ENCODE data around the gene RABL3.
"Not testable (repeated sequence)": the region's sequence is repeated elsewhere in the genome, so short reads cannot be mapped to it uniquely, and the experiment has no call there.

Gene RABL3

GRCh38 chr3:120765830-120766493 is 23.6 kb upstream of the RABL3 start:
- no peak overlapping the region for H3K27ac ChIP-seq
- ChIA-PET CTCF (interaction anchor here (0.6 to 0.7 kb wide), 2 partner anchors 197 to 207 kb away, joined by 3 read pairs; no protein-coding TSS in a partner anchor), POLR2A (ENCODE audit: low non-redundant PET) (no interaction called here)
- DNase-seq (ENCODE audit: low spot score) = no peak
- TF ChIP-seq CTCF (conservative IDR thresholded peaks at IDR 0.05; ENCODE audit: low read depth) = no peak

GRCh38 chr3:120764206-120764605 is 21.9 kb upstream of the RABL3 start:
- POLR2A ChIA-PET (ENCODE audit: low non-redundant PET) = no interaction called here
- CTCF ChIA-PET = no interaction called here
- no peak for TF ChIP-seq CTCF (conservative IDR thresholded peaks at IDR 0.05; ENCODE audit: low read depth)
- no peak for DNase-seq (ENCODE audit: low spot score)
- H3K27ac ChIP-seq = no peak overlapping the region

- no peak overlapping the region for H3K27ac ChIP-seq
- DNase-seq (ENCODE audit: low spot score) = no peak
- POLR2A ChIA-PET (ENCODE audit: low non-redundant PET) = no interaction called here
- TF ChIP-seq CTCF (conservative IDR thresholded peaks at IDR 0.05; ENCODE audit: low read depth) = no peak
- CTCF ChIA-PET = no interaction called here
These were observed 21.3 kb upstream of the RABL3 start for GRCh38 chr3:120763601-120764000.

GRCh38 chr3:120762615-120763014 is 20.3 kb upstream of the RABL3 start:
- no peak for TF ChIP-seq CTCF (conservative IDR thresholded peaks at IDR 0.05; ENCODE audit: low read depth)
- no peak overlapping the region for H3K27ac ChIP-seq
- no peak for DNase-seq (ENCODE audit: low spot score)
- ChIA-PET POLR2A (ENCODE audit: low non-redundant PET) (interaction anchor here (0.5 kb wide), 1 partner anchor 20 kb away, joined by 6 read pairs; the partner anchor contains the start of genes GTF2E1 and RABL3), CTCF (no interaction called here)

GRCh38 chr3:120758551-120758950 is 16.2 kb upstream of the RABL3 start:
- H3K27ac ChIP-seq; POLR2A ChIA-PET (ENCODE audit: low non-redundant PET); CTCF ChIA-PET; DNase-seq (ENCODE audit: low spot score): not testable (repeated sequence)

GRCh38 chr3:120756061-120756460 is 13.7 kb upstream of the RABL3 start:
- TF ChIP-seq CTCF (conservative IDR thresholded peaks at IDR 0.05; ENCODE audit: low read depth) = no peak
- no peak for DNase-seq (ENCODE audit: low spot score)
- ChIA-PET CTCF (no interaction called here), POLR2A (ENCODE audit: low non-redundant PET) (no interaction called here)
- H3K27ac ChIP-seq = no peak overlapping the region

- POLR2A ChIA-PET (ENCODE audit: low non-redundant PET) = no interaction called here
- CTCF ChIA-PET = interaction anchor here (0.6 to 0.7 kb wide), 2 partner anchors 393 to 722 kb away, joined by 3 read pairs; no protein-coding TSS in a partner anchor
- DNase-seq (ENCODE audit: low spot score) = no peak
- H3K27ac ChIP-seq = no peak overlapping the region
- no peak for TF ChIP-seq CTCF (conservative IDR thresholded peaks at IDR 0.05; ENCODE audit: low read depth)
These were observed 11.5 kb upstream of the RABL3 start for GRCh38 chr3:120753810-120754209.
